SK-MEL-5 (cell line): ENCODE measurements around the gene CCDC148. TPM values are rescaled to one million over a fixed set of nuclear protein-coding genes. Genes with fewer than 3 reads are reported as not detected.
"Not testable (repeated sequence)": the region's sequence is repeated elsewhere in the genome, so short reads cannot be mapped to it uniquely, and the experiment has no call there.

Experiments
- DNase-seq: peaks from one replicate; pipeline ENCODE4 v3.0.0-alpha.2; 2016; ENCODE audit warnings: low read depth, low spot score
- in situ Hi-C: cut with HindIII; loops from 2 replicates; pipeline ENCODE4 v1.10.0; 2016; ENCODE audit warnings: low sequenced_read_pairs, high pct_unique_total_duplicates, low pct_unique_long_range_greater_than_20kb
- total RNA-seq: library from RNA; depleted of rRNA; stranded (reverse); fragments of >200 nt; shearing (Covaris generic); gene quantifications from 2 replicates; pipeline ENCODE4 v1.2.3, GENCODE V29; 2014

The CCDC148 gene
- total RNA-seq, 1 experiment from 2014 or later, result 0.13 TPM

DNA sequence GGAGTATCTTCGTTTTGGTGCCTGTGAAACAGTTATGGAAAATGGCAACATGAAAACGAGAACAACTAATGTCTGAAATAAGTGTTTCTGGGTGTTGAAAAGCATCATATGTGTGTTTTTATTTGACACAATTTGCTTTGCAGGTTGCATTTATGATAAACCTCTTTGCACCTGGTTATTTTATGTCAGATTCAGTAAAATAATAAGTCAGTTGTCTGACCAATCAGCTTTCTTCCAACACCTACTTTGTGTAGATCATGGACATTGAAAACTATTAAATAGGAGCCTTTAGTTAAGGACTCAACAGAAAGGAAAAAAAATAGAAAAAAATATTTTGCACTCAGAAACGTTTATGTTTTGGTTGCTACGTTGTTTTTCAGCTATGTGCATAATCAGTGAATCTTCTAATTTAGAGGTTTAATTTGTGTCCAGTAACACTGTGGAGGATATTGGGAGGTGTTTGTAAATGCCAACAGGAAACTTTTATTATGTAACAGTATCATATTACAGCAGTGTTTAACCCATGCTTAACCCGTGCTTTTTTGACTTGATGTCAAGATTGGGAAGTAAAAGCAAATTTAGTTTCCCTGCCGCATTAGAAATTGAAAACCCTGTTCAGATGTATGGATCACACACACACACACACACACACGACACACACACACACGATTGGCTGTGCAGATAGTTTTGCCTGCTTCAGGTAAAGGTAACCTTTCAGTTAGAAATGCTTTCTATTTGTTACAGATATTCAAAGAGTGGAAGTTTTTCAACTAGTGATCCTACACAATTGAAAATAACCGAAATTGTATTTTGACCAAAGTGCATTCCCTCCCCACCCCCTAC, 2.8 kb upstream of the CCDC148 start:
- in situ Hi-C loops, result no loop called here
- DNase-seq, result no peak

DNA sequence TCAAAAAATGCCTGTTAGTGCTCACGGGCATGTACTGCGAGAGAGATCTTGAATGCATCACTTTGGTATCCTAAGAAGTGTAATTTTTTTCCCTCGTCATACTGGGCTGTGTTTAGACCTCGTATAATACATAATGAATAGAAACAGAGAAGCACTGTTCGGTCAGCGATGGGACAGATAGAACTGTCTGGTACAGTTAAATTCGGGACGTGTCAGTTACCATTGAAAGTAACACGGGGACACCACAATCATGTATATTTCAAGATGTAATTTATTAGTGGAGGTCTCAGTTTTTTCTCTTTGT, 2.0 kb upstream of the CCDC148 start:
- in situ Hi-C loops, result no loop called here
- DNase-seq, result peak; percentile 28

DNA sequence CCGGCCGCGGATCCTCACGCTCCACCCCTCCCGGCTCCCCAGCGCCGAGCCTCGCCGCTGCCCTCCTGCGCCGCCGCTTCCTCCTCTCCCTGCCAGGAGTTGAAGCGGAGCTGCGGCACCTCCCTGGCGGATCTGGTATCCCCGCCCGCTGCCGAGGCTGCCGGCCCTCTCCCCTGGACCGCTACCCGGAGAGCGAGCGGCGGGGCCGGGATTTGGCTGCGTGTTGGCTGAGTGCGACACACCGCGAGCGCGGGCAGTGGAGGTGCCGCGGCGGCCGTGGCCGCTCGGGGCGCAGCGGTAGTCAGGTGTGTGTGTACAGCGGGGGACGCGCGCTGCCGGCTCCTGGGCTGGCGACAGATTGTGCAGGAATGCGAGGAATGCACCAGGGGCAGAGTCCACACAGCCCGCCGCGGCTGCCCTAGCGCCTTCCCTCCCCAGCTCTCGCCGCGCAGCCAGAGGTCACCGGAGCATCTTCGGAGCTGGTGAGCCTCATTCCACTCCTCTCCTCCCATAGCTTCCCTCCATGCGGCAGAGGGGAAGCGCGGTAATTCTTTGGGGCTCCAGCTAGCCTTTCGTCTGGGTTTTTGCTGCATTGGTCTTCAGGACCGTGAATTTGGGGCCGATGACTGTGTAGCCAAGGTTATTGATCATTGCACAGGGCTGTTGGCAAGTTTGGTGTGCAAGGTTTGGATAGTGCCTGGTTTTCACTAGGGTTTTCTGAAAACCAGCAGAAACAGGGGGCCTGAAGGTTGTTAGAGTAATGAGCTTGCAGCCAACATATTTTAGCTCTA, 1.5 kb upstream of the CCDC148 start:
- peak; percentile 38 for DNase-seq
- in situ Hi-C loops, result no loop called here

DNA sequence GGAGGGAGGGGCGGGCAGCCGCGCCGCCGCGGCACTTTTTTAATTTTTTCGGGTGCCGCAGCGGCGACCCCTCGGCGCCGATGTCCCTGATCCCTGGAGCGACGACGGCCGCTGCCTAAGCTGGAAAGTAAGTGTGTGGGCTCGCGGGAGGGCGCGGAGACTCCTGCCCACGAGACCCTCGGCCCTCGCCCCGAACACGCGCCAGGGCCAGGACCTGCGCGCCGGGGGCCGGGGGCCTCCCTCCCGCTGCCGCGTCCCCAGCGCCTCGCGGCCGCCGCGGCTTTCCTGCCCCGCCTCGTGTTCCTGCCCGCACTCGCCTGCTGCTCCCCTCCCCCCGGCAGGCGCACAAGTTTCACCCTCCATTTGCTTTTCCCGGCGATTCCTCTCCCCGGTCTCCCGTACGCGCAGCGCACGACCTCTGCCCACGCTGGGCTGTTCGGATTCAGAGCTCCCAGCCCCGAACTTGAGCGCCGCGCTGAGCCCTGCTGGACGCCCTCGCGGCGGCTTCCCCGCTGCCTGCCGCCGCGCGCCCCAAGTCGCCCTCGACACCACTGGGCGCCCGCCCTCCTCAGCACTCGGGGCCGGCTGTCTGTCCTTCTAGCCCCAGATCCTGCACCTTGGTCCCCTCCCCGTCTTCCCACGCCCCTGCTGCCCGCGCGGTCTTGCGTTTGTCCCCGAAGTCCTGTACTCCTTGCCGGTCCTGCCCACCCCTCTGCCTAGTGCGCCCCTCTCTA, 706 bp upstream of the CCDC148 start:
- in situ Hi-C loops, result no loop called here
- peak; percentile 54 for DNase-seq

DNA sequence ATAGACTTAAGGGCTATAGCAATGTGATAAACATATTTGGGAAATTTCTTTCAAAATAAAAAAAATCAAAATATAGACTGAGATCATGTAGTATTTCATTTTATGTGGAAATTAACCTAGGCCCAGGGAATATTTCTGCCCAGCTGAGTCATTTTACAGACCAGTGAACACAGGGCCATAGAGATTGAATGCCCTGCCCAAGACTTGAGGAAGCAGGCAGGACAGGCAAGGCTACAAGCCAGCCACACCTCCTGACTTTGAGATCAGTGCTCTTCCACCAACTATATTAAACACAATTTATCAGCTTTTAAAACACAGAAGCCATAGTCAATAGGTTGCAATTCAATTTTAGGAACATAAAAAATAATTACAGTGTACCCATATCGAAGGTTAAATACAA, 12.9 kb downstream of the CCDC148 start:
- no peak for DNase-seq
- in situ Hi-C loops, result no loop called here

DNA sequence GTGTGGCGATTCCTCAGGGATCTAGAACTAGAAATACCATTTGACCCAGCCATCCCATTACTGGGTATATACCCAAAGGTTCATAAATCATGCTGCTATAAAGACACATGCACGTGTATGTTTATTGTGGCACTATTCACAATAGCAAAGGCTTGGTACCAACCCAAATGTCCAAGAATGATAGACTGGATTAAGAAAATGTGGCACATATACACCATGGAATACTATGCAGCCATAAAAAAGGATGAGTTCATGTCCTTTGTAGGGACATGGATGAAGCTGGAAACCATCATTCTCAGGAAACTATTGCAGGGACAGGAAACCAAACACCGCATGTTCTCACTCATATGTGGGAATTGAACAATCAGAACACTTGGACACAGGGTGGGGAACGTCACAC, 17.5 kb downstream of the CCDC148 start:
- in situ Hi-C loops, result not testable (repeated sequence)

DNA sequence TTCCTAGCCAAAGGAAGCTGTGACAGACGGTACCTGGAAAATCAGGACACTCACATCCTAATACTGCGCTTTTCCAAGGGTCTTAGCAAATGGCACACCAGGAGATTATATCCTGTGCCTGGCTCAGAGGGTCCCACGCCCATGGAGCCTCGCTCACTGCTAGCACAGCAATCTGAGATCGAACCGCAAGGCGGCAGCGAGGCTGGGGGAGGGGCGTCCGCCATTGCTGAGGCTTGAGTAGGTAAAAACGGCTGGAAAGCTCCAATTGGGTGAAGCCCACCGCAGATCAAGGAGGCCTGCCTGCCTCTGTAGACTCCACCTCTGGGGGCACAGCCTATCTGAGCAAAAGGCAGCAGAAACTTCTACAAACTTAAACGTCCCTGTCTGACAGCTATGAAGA, 22.8 kb downstream of the CCDC148 start:
- DNase-seq, in situ Hi-C loops: not testable (repeated sequence)

More for the DNA sequence above, 17.5 kb downstream of the CCDC148 start:
- DNase-seq, result not testable (repeated sequence)

DNA sequence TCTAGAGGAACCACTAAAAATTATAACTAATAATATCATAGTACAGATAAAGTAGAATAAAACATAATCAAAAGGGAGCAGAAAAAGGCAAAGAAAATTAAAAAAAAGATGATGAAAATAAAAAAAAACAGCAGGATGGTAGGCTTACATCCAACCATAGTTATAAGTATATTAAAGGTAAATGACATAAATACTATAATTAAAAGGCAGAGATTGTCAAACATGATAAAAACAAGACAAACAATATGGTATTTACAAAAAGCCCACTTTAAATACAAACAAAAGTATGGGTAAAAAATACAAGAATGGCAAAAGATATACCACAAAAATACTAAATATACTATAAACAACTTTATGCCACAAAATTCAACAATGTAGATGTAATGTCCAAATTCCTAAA, 24.4 kb downstream of the CCDC148 start:
- no peak for DNase-seq
- in situ Hi-C loops, result no loop called here

DNA sequence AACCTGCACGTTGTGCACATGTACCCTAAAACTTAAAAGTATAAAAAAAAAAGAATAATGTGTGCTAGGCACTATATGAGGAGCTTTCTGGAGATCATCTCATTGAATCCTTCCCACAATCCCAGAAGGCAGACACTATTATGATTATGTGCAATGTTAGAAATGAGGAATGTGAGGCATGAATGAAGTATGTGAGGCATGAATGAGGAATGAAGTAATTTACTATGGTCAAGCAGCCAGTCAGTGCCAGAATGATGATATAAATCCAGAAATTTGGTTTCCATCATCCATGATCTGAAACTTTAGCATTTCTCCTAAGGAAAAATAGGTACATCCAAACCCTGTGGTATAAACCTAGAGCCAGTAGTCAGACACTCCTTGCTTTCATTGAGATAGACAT, 42.0 kb downstream of the CCDC148 start:
- no peak for DNase-seq
- in situ Hi-C loops, result no loop called here

DNA sequence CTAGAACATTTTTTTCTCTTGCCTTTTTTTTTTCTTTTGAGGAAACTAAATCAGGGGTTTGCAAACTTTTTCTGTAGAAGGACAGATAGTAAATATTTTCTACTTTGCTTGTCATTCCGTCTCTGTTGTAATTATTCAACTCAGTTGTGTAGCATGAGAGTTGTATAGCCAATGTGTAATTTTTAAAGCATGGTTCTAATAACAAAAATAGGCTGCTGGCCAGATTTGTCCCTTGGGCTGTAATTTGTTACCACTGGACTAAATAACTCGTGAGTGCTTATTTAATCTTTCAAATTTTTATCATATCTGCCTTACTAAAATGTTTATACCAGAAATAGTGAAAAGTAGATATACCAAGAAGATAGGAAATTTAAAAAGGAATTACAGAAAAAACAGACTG, 43.0 kb downstream of the CCDC148 start:
- DNase-seq, result no peak
- in situ Hi-C loops, result no loop called here

DNA sequence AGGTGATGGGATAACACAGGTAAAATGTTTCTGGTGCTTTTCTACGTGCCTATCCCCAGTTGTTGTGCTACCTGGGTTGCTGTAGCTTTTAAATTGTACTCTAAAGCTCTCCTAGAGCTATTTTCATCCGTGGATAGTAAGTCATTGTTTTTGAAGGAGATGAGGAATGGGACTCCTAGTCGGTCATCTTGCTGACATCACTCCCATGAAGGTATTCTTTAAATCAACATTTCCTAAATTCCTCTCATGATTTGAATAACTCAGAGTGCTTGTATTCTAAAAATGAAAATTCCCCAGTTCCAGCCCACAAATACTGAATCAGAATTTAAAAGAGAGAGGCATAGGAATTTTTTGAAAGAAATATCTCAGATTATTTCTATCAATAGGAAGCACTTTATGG, 44.3 kb downstream of the CCDC148 start:
- DNase-seq, result no peak
- in situ Hi-C loops, result no loop called here

DNA sequence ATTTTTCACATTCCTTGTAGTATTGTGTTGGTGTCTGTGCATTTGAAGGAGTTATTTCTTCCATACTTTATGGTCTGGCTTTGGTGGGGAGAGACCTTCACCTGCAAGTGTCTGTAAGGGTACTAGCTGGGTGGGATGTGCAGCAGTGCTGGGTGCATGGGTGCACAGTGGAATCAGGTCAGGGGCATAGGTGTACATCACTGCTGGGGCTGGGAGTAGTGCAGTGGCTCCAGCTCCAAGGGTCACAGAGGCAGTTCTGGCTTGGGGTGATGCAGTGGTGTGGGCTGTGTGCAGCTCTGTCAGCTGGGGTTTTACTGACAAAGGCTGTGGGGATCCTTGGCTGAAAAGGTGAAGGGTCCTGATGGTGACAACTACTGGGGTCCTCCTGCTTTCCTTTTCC, 44.8 kb downstream of the CCDC148 start:
- no peak for DNase-seq
- in situ Hi-C loops, result no loop called here

DNA sequence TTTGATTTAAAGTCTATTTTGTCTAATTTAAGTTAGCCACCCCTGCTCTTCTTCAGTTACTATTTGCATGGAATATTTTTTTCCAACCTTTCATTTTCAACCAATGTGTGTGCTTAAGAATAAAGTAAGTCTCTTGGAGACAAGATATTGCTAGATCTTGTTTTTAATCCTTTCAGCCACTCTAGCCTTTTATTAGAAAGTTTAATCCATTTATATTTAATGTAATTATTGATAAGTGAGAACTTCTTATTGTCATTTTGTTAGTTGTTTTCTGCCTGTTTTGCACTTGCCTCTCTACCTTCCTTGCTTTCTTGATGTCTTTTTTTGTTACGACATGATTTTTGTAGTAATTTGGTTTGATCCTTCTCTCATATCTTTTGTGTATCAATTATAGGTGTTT, 46.4 kb downstream of the CCDC148 start:
- no peak for DNase-seq
- in situ Hi-C loops, result no loop called here

DNA sequence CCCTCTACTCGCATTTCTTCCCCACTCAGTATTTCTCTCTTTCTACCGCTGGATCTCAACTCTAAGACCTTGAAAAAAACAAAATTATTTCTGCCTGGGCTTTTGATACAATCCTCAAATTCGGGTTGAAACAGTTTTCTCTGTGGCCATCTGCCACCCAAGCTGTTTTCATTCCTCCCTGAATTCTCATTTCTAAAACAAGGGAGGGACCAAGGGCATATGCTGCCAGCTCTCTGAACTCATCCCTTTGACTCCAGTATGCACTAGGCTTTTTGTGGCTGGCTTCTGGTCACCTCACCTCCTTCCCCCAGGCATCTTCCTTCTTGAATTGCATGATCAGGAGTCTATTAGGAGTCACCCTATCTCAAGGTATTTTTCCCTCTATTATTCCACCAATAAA, 49.5 kb downstream of the CCDC148 start:
- in situ Hi-C loops, result no loop called here
- DNase-seq, result no peak

DNA sequence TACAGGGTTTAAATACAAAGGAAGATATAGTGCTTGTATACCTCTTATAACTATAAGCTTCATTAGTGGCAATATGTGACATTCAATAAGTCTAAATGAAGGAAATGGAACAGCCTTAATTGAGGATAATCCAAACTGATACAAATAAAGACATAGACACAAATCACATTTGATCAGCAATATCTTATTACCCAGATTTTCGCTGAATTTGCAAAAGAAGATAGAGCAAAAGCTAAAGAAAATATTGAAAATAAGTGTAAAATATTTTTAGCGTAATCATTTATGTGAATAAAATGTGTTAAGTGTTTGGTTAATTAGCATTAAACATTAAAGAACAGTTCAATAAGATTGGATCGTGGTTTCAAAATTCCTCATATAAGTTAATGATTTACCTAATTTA, 51.2 kb downstream of the CCDC148 start:
- no peak for DNase-seq

DNA sequence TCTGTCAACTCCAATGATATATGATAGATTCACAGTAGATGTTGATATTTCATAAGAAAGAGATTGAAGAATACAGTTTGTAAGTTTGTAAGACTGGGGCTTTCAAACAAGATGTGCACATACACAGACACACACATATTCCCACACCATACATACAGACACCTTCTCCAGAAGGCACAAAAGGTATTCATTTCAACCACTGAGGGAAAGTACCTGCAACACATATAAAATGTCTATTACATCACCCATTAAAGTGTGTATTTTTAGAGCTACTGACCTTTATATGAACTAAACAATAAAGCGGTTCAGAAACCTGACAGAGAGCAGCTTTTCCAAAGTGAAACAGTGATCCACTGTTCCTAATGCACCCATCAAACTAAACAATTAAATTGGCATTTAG, 53.3 kb downstream of the CCDC148 start:
- in situ Hi-C loops, result no loop called here

More for the DNA sequence above, 51.2 kb downstream of the CCDC148 start:
- in situ Hi-C loops, result no loop called here

DNA sequence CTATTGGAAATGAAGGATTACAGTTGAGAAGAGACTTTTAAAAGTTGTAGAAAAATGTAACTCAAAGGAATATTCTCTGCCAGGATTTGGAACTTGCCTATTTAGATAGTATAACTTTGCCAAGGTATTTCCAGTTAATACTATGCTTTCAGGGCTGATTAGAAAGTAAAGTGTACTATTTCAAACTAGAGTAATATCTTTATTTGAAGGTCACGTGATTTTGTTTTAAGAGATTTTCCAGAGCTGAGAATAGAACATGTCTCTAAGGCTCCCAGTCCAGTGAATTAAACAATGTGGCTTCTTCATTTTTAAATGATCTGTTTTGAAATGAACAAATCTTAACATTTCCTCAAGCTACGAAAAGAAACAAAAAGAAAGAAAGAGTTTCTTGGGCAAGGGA, 53.9 kb downstream of the CCDC148 start:
- no peak for DNase-seq
- in situ Hi-C loops, result no loop called here

More for the DNA sequence above, 53.3 kb downstream of the CCDC148 start:
- DNase-seq, result peak; percentile 23

DNA sequence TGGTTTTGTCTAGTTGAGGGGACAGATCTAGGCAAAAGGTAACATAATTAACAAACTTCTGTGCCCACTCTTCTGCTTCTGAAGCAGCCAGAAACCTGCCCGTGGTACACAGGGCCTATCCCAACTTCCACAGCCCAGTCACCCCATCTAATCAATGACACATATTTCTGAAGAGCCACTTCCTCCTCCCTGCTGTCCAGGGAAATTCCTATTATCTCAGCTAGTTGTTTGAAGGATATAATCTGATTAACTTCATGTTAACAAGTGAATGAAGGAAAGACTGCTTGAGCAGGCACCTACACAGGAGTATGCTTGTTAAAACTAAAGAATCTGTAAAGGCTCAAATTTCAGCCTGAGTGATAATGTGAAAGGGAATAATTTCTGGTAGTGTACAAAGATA, 61.4 kb downstream of the CCDC148 start:
- in situ Hi-C loops, result no loop called here
- no peak for DNase-seq
